Neural crest cell (in vitro differentiated cells): ENCODE results near the gene LCNL1. TPM values are rescaled to one million over a fixed set of nuclear protein-coding genes. Genes with fewer than 3 reads are reported as not detected.

Source experiments
- DNase-seq: peaks from one replicate; pipeline ENCODE4 v3.0.0; 2021; ENCODE audit warnings: low read depth, mixed read lengths, low spot score
- H3K27ac Mint-ChIP-seq: one replicate; pipeline ENCODE4 v1.8.0; 2021; ENCODE audit warnings: mild to moderate bottlenecking, mixed read lengths; ENCODE audit not compliant: unreplicated experiment
- H3K27me3 Mint-ChIP-seq: 2 replicates; pipeline ENCODE4 v1.8.0; 2021; ENCODE audit warnings: low read depth, mild to moderate bottlenecking, mixed read lengths
- H3K36me3 Mint-ChIP-seq: 2 replicates; pipeline ENCODE4 v1.8.0; 2021; ENCODE audit warnings: low read depth, mild to moderate bottlenecking, mixed read lengths
- H3K4me1 Mint-ChIP-seq: 2 replicates; pipeline ENCODE4 v1.8.0; 2021; ENCODE audit warnings: mixed read lengths
- H3K4me3 Mint-ChIP-seq: one replicate; pipeline ENCODE4 v1.8.0; 2021; ENCODE audit warnings: mild to moderate bottlenecking, mixed read lengths
- H3K9me3 Mint-ChIP-seq: 2 replicates; pipeline ENCODE4 v1.8.0; 2021; ENCODE audit warnings: mixed read lengths
- total RNA-seq: library from RNA; stranded (reverse); gene quantifications from 2 replicates; pipeline ENCODE4 v1.2.1, GENCODE V29; 2021
- TF ChIP-seq, protein P1 (sequence below): fragments of 200-600 bp; sonication (generic); conservative IDR thresholded peaks from 2 replicates; pipeline ENCODE4 v1.5.0; 2021; ENCODE audit warnings: antibody characterized with exemption, mild to moderate bottlenecking

LCNL1 gene
- total RNA-seq, 1 donor from 2014 or later, result not detected

DNA sequence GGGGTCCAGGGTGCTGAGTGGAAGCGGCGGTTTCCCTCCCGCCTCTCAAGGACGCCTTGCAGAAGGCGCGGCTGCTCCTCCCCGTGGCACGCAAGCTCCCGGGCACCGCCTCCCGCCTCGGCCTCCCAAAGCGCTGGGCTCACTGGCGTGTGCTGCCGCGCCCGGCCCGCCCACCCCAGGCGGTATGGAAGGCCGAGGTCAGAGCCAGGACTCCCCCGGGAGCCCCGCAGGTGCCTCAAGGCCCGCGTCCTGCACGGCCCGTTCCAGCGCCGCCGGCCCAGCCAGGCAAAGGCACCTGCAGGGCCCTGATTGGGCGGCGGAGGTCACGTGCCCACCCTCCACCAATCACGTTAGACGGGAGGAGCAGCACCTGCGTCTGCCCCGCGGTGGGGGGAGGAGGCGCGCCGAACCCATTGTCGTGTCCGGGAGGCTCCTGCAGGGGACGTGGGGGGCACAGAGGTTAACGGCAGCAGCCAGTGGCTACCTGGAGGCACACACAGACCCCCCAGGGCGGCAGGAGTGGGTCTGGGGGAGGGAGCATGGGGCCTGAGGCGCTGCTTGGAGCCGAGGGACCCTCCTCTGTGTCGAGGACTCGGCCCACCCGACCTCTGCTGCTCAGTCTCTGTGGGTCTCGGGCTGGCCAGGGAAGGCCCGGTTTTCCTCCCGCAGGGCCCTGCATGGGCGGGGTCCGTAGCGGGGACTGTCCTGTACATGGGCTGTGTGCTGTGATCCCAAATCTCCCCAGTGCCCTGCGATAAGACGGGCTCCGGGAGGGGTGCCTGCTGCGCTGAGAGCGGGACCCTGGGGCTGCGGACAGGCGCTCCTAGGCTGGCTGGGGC, 32.8 kb upstream of the LCNL1 start:
- H3K27ac Mint-ChIP-seq, result peak overlapping the region; percentile 78

DNA sequence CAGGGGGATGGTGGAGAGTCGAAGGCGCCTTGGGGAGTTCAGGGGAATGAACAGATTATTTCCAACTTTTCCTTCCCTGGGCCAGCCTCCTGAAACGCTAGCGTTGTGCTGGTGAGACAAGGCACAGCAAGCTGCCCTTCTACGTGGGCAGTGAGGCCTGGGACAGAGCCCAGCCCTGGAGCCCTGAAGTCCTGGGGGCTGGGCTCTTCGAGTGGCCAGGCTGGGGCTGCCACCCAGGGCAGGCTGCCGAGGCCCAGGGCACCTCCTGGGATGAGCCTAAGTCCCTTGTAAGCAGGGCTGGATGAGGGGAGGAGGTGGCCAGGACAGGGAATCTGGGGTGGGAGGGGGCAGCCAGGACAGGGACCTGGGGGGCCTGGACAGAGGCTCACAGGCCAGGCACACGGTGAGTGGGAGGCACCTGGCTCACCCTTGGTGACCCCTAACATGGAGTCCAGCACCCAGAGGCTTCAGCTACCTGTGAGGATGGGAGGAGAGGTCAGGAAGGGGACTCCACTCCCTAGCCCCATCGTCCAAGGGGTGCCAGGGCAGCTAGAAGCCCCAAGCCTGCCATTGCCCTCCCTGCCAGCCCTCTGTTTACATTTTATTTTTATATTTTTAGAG, 32.0 kb upstream of the LCNL1 start:
- no peak for DNase-seq
- H3K4me3 Mint-ChIP-seq, result peak overlapping the region; percentile 84
- H3K27ac Mint-ChIP-seq, result peak overlapping the region; percentile 78
- peaks cover 4% of the 10 kb centered on the region for H3K4me1 Mint-ChIP-seq
- no peaks in the 10 kb centered on the region for H3K9me3 Mint-ChIP-seq
- H3K27me3 Mint-ChIP-seq, result no peaks in the 10 kb centered on the region
- H3K36me3 Mint-ChIP-seq, result no peaks in the 10 kb centered on the region
- TF ChIP-seq, protein P1, sequence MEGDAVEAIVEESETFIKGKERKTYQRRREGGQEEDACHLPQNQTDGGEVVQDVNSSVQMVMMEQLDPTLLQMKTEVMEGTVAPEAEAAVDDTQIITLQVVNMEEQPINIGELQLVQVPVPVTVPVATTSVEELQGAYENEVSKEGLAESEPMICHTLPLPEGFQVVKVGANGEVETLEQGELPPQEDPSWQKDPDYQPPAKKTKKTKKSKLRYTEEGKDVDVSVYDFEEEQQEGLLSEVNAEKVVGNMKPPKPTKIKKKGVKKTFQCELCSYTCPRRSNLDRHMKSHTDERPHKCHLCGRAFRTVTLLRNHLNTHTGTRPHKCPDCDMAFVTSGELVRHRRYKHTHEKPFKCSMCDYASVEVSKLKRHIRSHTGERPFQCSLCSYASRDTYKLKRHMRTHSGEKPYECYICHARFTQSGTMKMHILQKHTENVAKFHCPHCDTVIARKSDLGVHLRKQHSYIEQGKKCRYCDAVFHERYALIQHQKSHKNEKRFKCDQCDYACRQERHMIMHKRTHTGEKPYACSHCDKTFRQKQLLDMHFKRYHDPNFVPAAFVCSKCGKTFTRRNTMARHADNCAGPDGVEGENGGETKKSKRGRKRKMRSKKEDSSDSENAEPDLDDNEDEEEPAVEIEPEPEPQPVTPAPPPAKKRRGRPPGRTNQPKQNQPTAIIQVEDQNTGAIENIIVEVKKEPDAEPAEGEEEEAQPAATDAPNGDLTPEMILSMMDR, result no peak

More for the DNA sequence above, 32.8 kb upstream of the LCNL1 start:
- peaks cover 4% of the 10 kb centered on the region for H3K4me1 Mint-ChIP-seq
- H3K27me3 Mint-ChIP-seq, result no peaks in the 10 kb centered on the region
- H3K4me3 Mint-ChIP-seq, result peak overlapping the region; percentile 84
- peak; percentile 83 for DNase-seq
- TF ChIP-seq, protein P1, result peak; percentile 29
- H3K9me3 Mint-ChIP-seq, result no peaks in the 10 kb centered on the region
- no peaks in the 10 kb centered on the region for H3K36me3 Mint-ChIP-seq

DNA sequence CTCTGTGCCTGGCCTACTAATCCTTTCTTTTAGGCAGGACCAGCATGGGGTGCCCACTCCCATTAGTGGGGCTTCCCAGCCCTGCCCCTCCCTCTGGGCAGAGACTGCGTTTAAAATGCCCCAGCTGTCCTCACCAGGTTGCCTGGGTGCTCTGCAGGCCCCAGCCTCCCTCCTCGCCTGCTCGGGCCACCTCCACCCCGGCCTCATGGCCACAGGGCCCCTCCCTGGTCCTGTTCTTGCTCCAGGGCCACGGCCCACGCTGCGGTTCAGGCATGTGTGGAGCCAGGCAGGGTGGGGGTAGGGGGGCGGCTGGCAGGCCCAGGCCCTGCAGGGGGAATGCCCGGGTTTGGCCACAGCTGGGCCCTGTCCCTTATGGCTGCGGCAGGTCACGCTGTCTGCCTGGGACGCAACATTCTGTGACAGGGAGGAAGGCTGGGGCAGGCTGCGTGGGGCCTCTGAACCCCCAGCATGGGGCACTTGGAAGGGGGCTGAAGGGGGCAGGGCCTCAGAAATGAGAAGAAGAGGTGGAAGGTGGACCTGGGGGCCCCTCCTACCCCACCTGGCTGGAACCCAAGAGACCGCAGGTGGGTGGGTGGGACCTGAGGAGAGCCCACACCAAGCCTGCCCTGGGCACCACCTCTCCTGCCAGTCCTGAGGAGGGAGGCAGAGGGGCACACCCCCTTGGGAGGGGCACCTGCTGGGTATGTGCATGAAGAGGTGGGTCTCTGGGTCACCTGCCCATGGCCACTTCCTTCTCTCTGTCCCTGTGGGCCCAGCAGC, 31.1 kb upstream of the LCNL1 start, which contains the start of gene LCN12:
Gene LCN12, plus strand, starts transcription at position 733 of the 780 bp plus-strand sequence. CDS start 55 bp downstream, outside the sequence.
- TF ChIP-seq, protein P1, result no peak
- H3K4me1 Mint-ChIP-seq, result peaks cover 4% of the 10 kb centered on the region
- peaks cover 6% of the 10 kb centered on the region for H3K9me3 Mint-ChIP-seq

GRCh38 chr9:136952321-136952850, 30.4 kb upstream of the LCNL1 start:
- Mint-ChIP-seq H3K9me3 (peaks cover 7% of the 10 kb centered on the region), H3K27ac (no peak overlapping the region), H3K4me1 (peaks cover 4% of the 10 kb centered on the region), H3K36me3 (no peaks in the 10 kb centered on the region), H3K27me3 (no peaks in the 10 kb centered on the region), H3K4me3 (no peak overlapping the region)
- no peak for DNase-seq
- TF ChIP-seq, protein P1, result no peak

More for the DNA sequence above, 31.1 kb upstream of the LCNL1 start, which contains the start of gene LCN12:
- Mint-ChIP-seq H3K36me3 (no peaks in the 10 kb centered on the region), H3K27ac (no peak within 1 kb of the TSS), H3K4me3 (peak within 1 kb of the TSS; percentile 38), H3K27me3 (no peaks in the 10 kb centered on the region)
- no peak for DNase-seq
